Occipital lobe (tissue), 2 donors: ENCODE results near the gene AIF1. TPM values are rescaled to one million over a fixed set of nuclear protein-coding genes. Genes with fewer than 3 reads are reported as not detected.

Experiments used
- DNase-seq: peaks from one replicate; lab custom pipeline; 2025; lab: John Stamatoyannopoulos, UW
- total RNA-seq: library from RNA; depleted of rRNA; stranded (reverse); fragments of >200 nt; gene quantifications from one replicate; pipeline ENCODE4 v1.2.3, GENCODE V29; 2014

The AIF1 gene
- 4.1 TPM for total RNA-seq

GRCh38 chr6:31614684-31615578, at the start of gene AIF1:
TSS of gene AIF1 (plus strand) at chr6:31615234. CDS start at chr6:31615330, 96 bp downstream.
- no peak for DNase-seq

- no peak for DNase-seq
Observed at GRCh38 chr6:31567531-31568370, 47.3 kb upstream of the AIF1 start.

GRCh38 chr6:31568537-31568961, 46.5 kb upstream of the AIF1 start:
- no peak for DNase-seq

- no peak for DNase-seq
Observed at GRCh38 chr6:31569861-31570536, 45.0 kb upstream of the AIF1 start.

- no peak for DNase-seq
Observed at GRCh38 chr6:31572041-31572911, 42.8 kb upstream of the AIF1 start, which contains the start of gene LTA. TSS of gene LTA (plus strand) at chr6:31572289. CDS start at chr6:31572743, 454 bp downstream.

GRCh38 chr6:31573239-31574105, 41.6 kb upstream of the AIF1 start:
- no peak for DNase-seq

- DNase-seq = no peak
Observed at GRCh38 chr6:31574106-31575061, 40.6 kb upstream of the AIF1 start.

GRCh38 chr6:31575335-31575901, 39.6 kb upstream of the AIF1 start, which contains the start of gene TNF:
TSS of gene TNF (plus strand) at chr6:31575565. CDS start at chr6:31575742, 177 bp downstream.
- no peak for DNase-seq

- DNase-seq = no peak
Observed at GRCh38 chr6:31575952-31576685, 38.9 kb upstream of the AIF1 start.

- DNase-seq = no peak
Observed at GRCh38 chr6:31576897-31577578, 38.0 kb upstream of the AIF1 start.

GRCh38 chr6:31577579-31577966, 37.5 kb upstream of the AIF1 start:
- DNase-seq = no peak

GRCh38 chr6:31578184-31579118, 36.6 kb upstream of the AIF1 start:
- DNase-seq = no peak

- DNase-seq = no peak
Observed at GRCh38 chr6:31579119-31579505, 35.9 kb upstream of the AIF1 start.

- no peak for DNase-seq
Observed at GRCh38 chr6:31579546-31580437, 35.2 kb upstream of the AIF1 start.

- DNase-seq = no peak
Observed at GRCh38 chr6:31580438-31580740, 34.6 kb upstream of the AIF1 start.
